Smooth muscle cell (in vitro differentiated cells): Measurements from ENCODE around the gene INSIG2. TPM values are rescaled to one million over a fixed set of nuclear protein-coding genes. Genes with fewer than 3 reads are reported as not detected.

Experiments
- DNase-seq: peaks from one replicate; lab custom pipeline; 2025; ENCODE audit not compliant: unreplicated experiment; lab: John Stamatoyannopoulos, UW
- H2AFZ ChIP-seq: fragments of 200-600 bp; sonication (generic); 2 replicates; pipeline ENCODE4 v1.6.0; 2016; ENCODE audit warnings: antibody characterized with exemption, low read depth, mild to moderate bottlenecking
- H3F3A ChIP-seq: fragments of 200-600 bp; sonication (generic); 2 replicates; pipeline ENCODE4 v1.6.0; 2017; ENCODE audit warnings: antibody characterized with exemption, low read depth
- H3K27ac ChIP-seq: fragments of 200-600 bp; sonication (generic); 2 replicates; pipeline ENCODE4 v1.5.1; 2016; ENCODE audit warnings: low read depth, mild to moderate bottlenecking
- H3K27me3 ChIP-seq: fragments of 200-600 bp; sonication (generic); 2 replicates; pipeline ENCODE4 v1.6.1; 2016; ENCODE audit warnings: low read depth, mild to moderate bottlenecking
- H3K36me3 ChIP-seq: fragments of 200-600 bp; sonication (generic); 2 replicates; pipeline ENCODE4 v1.5.1; 2016; ENCODE audit warnings: low read depth
- H3K4me1 ChIP-seq: fragments of 200-600 bp; sonication (generic); 2 replicates; pipeline ENCODE4 v1.5.1; 2016; ENCODE audit warnings: low read depth
- H3K4me2 ChIP-seq: fragments of 200-600 bp; sonication (generic); 2 replicates; pipeline ENCODE4 v1.6.0; 2016; ENCODE audit warnings: mild to moderate bottlenecking
- H3K4me3 ChIP-seq: fragments of 200-600 bp; sonication (generic); 2 replicates; pipeline ENCODE4 v1.5.1; 2016; ENCODE audit warnings: mild to moderate bottlenecking
- H3K79me2 ChIP-seq: fragments of 200-600 bp; sonication (generic); 2 replicates; pipeline ENCODE4 v1.6.0; 2016; ENCODE audit warnings: low read depth, mild to moderate bottlenecking
- H3K9ac ChIP-seq: fragments of 200-600 bp; sonication (generic); 2 replicates; pipeline ENCODE4 v1.6.0; 2016; ENCODE audit warnings: low read depth
- H3K9me3 ChIP-seq: fragments of 200-600 bp; sonication (generic); replicated peaks from 2 replicates; pipeline ENCODE4 v1.5.1; 2016; ENCODE audit warnings: low read depth
- H4K20me1 ChIP-seq: fragments of 200-600 bp; sonication (generic); 2 replicates; pipeline ENCODE4 v1.6.0; 2016; ENCODE audit warnings: low read depth
- WGBS: methylation state at CpG from one replicate; pipeline ENCODE4 v1.1.7; 2016; ENCODE audit warnings: low lambda C conversion rate; 5-methylcytosine and 5-hydroxymethylcytosine counted together
- polyA plus RNA-seq: library from polyadenylated mRNA; unstranded; fragments of >200 nt; fragmentation: Nextera tagmentation; extraction: Ambion mirVana; gene quantifications from 2 replicates; pipeline ENCODE4 v1.2.1, GENCODE V29; 2016
- total RNA-seq: library from RNA; depleted of rRNA; stranded (reverse); fragments of >200 nt; gene quantifications from 2 replicates; pipeline ENCODE4 v1.2.3, GENCODE V29; 2014
- TF ChIP-seq, protein P1 (sequence below): fragments of 200-600 bp; sonication (generic); IDR thresholded peaks from 2 replicates; pipeline ENCODE4 v1.5.1; 2017; ENCODE audit warnings: borderline replicate concordance, mild to moderate bottlenecking, antibody characterized with exemption; ENCODE audit not compliant: insufficient read depth, poor library complexity, severe bottlenecking

INSIG2 gene
- total and polyA plus RNA-seq, 2 experiments from 2014 or later, result 51.6 to 85.6 TPM

DNA sequence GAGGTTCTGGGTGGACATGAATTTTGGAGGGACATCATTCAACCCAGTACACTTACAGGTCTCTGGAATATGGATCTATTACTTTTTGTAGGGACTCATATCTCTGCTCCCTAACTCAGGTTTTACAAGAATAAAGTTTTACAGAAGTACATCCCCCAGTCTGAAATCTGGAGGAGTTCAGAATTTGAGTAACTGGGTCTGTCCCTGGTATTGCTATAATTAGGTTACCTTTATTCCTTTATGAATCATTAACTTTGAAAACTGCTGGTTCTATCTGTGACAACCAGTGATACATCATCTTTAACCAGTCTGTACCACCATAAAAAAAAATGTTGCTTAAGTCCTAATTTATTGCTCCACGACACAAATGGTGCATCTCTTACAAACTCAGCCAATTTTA, 59.9 kb downstream of the INSIG2 start:
- no peaks in the 10 kb centered on the region for H3F3A ChIP-seq
- H4K20me1 ChIP-seq, result no peaks in the 10 kb centered on the region
- H3K36me3 ChIP-seq, result no peaks in the 10 kb centered on the region

DNA sequence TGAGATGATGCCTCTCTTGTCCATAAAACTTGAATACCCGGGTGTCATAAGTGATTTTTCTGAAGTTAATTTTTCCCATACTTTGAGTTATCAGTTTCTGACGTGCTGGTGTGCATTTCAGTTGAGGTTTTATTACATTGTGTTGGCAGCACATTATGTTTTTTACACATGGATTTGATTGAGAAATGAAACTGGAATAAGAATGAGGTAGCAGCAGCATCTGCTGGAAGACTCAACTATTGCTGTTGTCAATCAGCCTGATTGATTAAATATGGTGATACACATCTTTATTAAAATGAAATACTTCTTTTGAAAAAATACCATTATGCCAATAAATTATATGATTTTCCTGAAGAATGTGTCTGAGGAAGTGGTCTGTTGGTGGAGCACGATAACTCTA, 60.5 kb downstream of the INSIG2 start:
- H3F3A ChIP-seq, result no peaks in the 10 kb centered on the region
- no peaks in the 10 kb centered on the region for H3K4me1 ChIP-seq
- no peaks in the 10 kb centered on the region for H3K36me3 ChIP-seq
- no peak overlapping the region for H3K9ac ChIP-seq
- no peaks in the 10 kb centered on the region for H3K9me3 ChIP-seq
- H3K27ac ChIP-seq, result no peak overlapping the region
- DNase-seq, result no peak
- H3K27me3 ChIP-seq, result no peaks in the 10 kb centered on the region
- 94% methylated on average over 3 of the region's 3 CpGs for WGBS
- no peak overlapping the region for H3K4me3 ChIP-seq
- no peaks in the 10 kb centered on the region for H3K79me2 ChIP-seq
- no peak overlapping the region for H3K4me2 ChIP-seq
- H2AFZ ChIP-seq, result no peak overlapping the region
- H4K20me1 ChIP-seq, result no peaks in the 10 kb centered on the region
- TF ChIP-seq, protein P1, sequence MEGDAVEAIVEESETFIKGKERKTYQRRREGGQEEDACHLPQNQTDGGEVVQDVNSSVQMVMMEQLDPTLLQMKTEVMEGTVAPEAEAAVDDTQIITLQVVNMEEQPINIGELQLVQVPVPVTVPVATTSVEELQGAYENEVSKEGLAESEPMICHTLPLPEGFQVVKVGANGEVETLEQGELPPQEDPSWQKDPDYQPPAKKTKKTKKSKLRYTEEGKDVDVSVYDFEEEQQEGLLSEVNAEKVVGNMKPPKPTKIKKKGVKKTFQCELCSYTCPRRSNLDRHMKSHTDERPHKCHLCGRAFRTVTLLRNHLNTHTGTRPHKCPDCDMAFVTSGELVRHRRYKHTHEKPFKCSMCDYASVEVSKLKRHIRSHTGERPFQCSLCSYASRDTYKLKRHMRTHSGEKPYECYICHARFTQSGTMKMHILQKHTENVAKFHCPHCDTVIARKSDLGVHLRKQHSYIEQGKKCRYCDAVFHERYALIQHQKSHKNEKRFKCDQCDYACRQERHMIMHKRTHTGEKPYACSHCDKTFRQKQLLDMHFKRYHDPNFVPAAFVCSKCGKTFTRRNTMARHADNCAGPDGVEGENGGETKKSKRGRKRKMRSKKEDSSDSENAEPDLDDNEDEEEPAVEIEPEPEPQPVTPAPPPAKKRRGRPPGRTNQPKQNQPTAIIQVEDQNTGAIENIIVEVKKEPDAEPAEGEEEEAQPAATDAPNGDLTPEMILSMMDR, result no peak

More for the DNA sequence above, 59.9 kb downstream of the INSIG2 start:
- TF ChIP-seq, protein P1, result no peak
- Histone ChIP-seq H3K79me2 (no peaks in the 10 kb centered on the region), H3K4me3 (no peak overlapping the region), H3K9me3 (no peaks in the 10 kb centered on the region), H3K27me3 (no peaks in the 10 kb centered on the region), H3K4me2 (no peak overlapping the region), H2AFZ (no peak overlapping the region), H3K4me1 (no peaks in the 10 kb centered on the region), H3K9ac (no peak overlapping the region), H3K27ac (no peak overlapping the region)
- no peak for DNase-seq
- 88% methylated on average over 1 of the region's 1 CpG for WGBS

DNA sequence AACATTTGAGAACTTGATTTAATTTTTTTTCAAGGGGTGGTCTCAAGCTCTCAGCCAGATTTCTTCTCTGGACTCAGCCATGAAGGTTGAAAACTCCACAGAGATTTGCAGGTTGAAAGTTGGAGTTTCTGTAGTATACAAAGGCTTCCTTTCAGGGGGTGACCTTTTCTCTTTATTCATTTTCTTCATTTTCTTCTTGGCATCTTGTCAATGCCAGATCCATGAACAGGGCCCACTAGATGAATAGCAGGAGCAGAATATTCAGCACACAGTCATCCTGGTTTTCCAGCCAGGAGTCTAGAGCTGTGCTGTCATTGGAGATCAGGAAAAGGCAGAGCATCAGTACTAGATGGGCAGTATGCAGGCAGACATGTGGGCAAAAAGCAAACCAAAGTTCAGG, 62.0 kb downstream of the INSIG2 start:
- H3K4me3 ChIP-seq, result no peak overlapping the region
- no peaks in the 10 kb centered on the region for H3F3A ChIP-seq
- no peak for DNase-seq

DNA sequence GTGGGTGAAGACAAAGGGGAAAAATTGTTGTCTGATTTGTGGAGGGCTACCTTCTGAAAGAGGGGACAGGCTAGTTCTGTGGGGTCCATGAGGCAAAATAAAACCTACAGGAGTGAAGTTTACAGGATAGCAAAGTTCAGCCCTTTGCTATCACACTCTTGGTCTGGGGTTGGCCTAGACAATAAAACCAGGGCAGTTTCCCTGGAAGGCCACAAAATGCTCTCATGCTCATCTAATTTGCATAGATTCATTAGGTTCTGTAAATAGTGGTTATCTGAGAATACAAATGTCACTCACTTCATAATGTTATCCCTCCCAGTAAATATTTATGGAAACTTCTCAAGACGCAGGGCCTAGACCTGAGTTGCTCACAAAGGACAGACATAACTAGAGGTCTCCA, 63.6 kb downstream of the INSIG2 start:
- DNase-seq, result no peak
- H4K20me1 ChIP-seq, result no peaks in the 10 kb centered on the region
- WGBS, result 92% methylated on average over 1 of the region's 1 CpG
- no peaks in the 10 kb centered on the region for H3K36me3 ChIP-seq
- H3K4me2 ChIP-seq, result no peak overlapping the region
- no peak overlapping the region for H3K4me3 ChIP-seq
- no peak overlapping the region for H2AFZ ChIP-seq
- no peaks in the 10 kb centered on the region for H3F3A ChIP-seq
- no peaks in the 10 kb centered on the region for H3K4me1 ChIP-seq
- H3K27me3 ChIP-seq, result no peaks in the 10 kb centered on the region
- TF ChIP-seq, protein P1, result no peak
- no peak overlapping the region for H3K27ac ChIP-seq
- H3K9me3 ChIP-seq, result no peaks in the 10 kb centered on the region
- no peak overlapping the region for H3K9ac ChIP-seq
- H3K79me2 ChIP-seq, result no peaks in the 10 kb centered on the region

More for the DNA sequence above, 62.0 kb downstream of the INSIG2 start:
- TF ChIP-seq, protein P1, result no peak
- Histone ChIP-seq H3K27me3 (no peaks in the 10 kb centered on the region), H3K36me3 (no peaks in the 10 kb centered on the region), H3K9ac (no peak overlapping the region), H3K4me1 (no peaks in the 10 kb centered on the region), H4K20me1 (no peaks in the 10 kb centered on the region), H3K9me3 (no peaks in the 10 kb centered on the region), H3K79me2 (no peaks in the 10 kb centered on the region), H2AFZ (no peak overlapping the region), H3K27ac (no peak overlapping the region), H3K4me2 (no peak overlapping the region)
